HG02981 (cell line): ENCODE results near the gene GNB1.
"Not testable (repeated sequence)": the region's sequence is repeated elsewhere in the genome, so short reads cannot be mapped to it uniquely, and the experiment has no call there.

Experiments
- ATAC-seq: cut with Tn5 transposase; IDR thresholded peaks from one replicate; pipeline ENCODE4 v1.9.1; 2021; ENCODE audit warnings: mild to moderate bottlenecking, moderate library complexity; ENCODE audit not compliant: unreplicated experiment

GNB1 gene

GRCh38 chr1:1752190-1752589, 138.7 kb downstream of the GNB1 start:
- ATAC-seq: no peak

- not testable (repeated sequence) for ATAC-seq
Measured at GRCh38 chr1:1749941-1750340, 140.9 kb downstream of the GNB1 start.

- ATAC-seq: no peak
Measured at GRCh38 chr1:1748686-1749321, 142.1 kb downstream of the GNB1 start.

GRCh38 chr1:1746566-1746909, 144.3 kb downstream of the GNB1 start:
- ATAC-seq: peak; percentile 77

GRCh38 chr1:1745651-1746565, 145.0 kb downstream of the GNB1 start:
- peak; percentile 63 for ATAC-seq

GRCh38 chr1:1742529-1742928, 148.4 kb downstream of the GNB1 start:
- ATAC-seq: not testable (repeated sequence)

GRCh38 chr1:1741013-1741412, 149.9 kb downstream of the GNB1 start:
- ATAC-seq: not testable (repeated sequence)

GRCh38 chr1:1738799-1739337, 152.0 kb downstream of the GNB1 start:
- ATAC-seq: not testable (repeated sequence)

- ATAC-seq: not testable (repeated sequence)
Measured at GRCh38 chr1:1737675-1738590, 153.0 kb downstream of the GNB1 start.
